ENCODE data around the gene STIM1.
"Not testable (repeated sequence)": the region's sequence is repeated elsewhere in the genome, so short reads cannot be mapped to it uniquely, and the experiment has no call there.

STIM1 gene

DNA sequence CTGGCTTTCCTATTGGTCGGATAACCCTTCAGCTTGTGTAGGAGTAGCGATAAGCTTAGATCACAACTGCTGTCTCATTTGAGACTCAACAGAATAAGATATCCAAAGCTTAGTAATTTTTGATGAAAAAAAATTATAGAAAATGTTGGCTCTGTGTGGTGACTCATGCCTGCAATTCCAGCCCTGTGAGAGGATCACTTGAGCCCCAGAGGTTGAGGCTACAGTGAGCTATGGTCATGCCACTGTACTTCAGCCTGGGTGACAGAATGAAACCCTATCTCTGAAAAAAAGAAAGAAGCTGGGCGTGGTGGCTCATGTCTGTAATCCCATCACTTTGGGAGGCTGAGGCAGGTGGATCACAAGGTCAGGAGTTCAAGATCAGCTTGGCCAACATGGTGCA, 183.5 kb downstream of the STIM1 start:
- DNase-seq = no peak

DNA sequence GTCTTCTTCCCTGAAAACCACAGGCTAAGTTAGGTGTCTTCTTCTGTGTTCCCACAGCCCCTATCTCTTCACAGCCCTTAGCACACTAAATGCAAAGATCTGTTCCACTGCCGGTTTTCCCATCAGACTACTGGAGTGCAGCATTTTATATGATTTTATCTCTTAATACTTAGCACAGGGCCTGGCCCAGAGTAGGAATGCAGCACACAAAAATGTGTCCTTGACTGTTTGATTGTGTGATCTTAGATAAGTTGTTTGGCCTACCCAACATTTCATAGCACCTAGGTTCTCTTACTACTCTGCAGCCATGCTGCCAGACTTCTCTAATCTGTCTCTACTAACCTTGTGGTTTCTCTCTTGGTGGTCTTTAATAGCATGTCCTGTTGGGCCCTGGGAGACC, 185.0 kb downstream of the STIM1 start:
- DNase-seq = no peak

DNA sequence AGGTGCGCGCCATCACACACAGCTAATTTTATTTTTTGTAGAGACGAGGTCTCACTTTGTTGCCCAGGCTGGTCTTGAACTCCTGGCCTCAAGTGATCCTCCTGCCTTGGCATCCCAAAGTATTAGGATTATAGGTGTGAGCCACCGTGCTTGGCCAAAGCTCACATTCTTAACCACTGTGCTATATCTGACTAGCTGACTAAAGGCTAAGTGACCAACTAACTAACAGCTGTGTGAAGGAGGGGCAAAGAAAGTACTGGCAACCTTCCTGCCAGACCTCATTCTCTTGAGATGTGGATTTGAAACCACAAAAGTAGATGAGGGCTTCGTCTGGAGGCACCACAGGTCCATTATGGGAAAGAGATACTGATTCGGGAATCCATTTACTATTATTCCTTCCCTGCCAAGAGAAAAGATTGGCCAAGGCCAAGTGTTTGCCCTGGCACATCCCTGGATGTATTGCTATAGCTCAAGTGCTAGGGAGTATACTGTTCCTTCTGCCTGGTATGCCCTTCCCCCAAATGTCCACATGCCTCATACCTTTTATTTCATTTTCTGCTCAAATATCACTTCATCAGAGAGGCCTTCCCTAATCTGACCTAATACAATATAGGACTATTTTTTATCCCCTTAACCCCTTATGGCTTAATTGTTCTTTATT, 186.4 kb downstream of the STIM1 start:
- DNase-seq = no peak

DNA sequence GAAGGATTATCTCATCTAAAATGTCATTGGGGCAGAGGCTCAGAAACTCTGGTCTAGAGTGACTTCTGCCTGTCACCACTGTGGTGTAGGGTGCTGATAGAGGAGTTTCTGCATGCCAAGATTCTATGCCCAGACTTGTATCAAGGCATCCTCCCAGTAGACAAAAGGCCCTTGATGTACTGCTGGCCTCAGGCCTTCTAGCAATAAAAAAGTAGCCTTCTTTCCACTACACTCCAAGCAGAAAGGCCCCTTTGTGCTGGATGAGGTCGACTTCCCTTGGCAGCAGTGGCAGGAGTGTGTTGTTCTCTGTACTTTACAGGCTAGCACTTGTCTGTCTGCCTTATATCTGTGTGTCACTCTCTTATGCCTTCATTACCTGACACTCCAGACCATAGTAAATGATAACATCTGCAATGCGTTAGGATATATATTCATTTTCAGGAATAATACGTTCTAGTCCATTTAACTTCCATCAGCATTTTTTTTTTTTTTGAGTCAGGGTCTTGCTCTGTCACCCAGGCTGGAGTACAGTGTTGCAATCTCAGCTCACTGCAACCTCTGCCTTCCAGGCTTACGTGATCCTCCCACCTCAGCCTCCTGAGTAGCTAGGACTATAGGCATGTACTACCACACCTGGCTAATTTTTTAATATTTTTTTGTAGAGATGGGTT, 189.6 kb downstream of the STIM1 start:
- DNase-seq = no peak

DNA sequence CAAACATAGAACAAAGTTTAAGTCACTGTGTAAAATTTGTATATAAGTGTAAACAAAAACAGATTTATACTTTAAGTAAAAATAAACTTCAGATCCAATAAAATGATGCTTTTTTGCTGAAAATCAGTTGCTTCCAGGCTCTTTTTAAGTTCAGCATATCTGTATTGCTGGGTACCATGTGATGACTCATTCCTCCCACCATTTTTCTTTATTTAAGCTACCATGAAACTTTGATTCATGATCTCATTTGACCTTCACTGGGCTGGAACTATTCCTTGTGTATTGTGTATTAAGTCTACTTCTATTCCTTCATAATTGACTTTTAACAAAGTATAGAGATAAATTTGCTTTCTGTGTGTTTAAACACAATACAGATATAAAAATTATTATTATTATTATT, 192.9 kb downstream of the STIM1 start:
- no peak for DNase-seq

DNA sequence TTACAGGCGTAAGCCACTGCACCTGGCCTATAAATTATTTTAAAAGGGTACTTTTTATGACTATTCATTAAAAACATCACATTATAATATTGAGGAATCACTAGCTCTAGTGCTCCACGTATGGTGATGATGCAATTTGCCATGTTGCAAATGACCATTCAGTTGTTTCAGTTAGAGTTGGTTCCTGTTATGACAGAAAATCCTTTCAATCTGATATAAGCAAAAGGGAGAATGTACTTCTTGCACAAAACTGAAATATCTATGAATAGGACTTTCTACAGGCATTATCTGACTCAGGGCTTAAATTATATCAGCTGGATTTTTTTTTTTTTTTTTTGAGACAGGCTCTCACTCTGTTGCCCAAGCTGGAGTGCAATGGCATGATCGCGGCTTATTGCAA, 193.5 kb downstream of the STIM1 start:
- no peak for DNase-seq

DNA sequence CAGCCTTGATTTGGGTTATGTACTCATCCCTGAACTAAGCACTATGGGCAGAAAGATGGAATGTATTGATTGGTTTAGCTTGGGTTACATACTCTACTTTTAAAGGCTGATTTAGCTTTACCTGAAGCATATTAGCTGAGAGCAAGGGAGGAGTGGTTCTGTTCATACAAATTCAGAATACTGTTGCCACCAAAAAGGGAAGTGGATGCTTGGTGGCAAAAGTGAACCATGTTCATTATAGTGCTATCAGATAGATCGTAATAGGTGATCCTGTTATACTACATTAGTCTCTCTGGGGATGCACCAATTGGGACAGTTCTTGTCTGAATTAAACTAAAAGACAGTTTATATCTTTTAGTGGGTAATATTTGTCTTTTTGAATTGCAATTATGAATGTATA, 194.7 kb downstream of the STIM1 start:
- DNase-seq = no peak

DNA sequence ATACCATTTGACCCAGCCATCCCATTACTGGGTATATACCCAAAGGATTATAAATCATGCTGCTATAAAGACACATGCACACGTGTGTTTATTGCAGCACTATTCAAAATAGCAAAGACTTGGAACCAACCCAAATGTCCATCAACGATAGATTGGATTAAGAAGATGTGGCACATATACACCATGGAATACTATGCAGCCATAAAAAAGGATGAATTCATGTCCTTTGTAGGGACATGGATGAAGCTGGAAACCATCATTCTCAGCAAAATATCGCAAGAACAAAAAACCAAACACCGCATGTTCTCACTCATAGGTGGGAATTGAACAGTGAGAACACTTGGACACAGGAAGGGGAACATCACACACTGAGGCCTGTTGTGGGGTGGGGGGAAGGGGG, 197.7 kb downstream of the STIM1 start:
- not testable (repeated sequence) for DNase-seq

DNA sequence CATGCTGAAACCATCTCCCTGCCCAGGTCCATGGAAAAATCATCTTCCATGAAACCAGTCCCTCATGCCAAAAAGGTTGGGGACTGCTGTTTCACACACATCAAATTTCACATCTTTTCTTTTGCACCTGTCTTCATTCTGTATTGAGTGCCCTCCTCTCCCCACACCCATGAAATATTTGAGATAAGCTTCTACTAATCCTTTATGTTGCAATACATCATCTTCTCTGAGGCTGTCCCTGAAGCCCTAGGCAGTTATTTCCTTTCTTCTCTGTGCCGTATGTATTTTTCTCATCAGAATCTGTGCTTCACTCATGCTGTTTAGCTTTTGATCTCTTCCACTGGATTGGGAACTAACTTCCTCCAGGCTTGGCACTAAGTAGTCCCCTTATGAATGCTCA, 199.2 kb downstream of the STIM1 start:
- no peak for DNase-seq

DNA sequence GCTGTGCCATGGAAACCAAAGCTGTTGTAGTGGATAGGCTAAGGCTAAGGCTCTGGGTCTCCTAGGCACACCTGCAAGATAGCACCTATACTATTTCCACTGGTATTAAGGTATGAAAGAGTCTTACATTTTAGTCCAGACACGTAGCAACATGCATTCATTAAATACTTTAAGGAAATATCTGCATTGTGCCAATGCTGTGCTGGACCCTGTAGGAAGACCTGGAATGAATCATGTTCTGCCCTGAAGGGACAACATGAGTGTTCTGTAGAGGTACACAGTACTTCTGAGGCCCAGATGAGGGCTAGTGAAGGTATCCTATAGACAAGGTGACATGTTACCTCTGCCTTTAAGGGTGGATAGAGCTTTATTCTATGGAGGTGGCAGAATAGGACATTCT, 204.0 kb downstream of the STIM1 start:
- DNase-seq = no peak

DNA sequence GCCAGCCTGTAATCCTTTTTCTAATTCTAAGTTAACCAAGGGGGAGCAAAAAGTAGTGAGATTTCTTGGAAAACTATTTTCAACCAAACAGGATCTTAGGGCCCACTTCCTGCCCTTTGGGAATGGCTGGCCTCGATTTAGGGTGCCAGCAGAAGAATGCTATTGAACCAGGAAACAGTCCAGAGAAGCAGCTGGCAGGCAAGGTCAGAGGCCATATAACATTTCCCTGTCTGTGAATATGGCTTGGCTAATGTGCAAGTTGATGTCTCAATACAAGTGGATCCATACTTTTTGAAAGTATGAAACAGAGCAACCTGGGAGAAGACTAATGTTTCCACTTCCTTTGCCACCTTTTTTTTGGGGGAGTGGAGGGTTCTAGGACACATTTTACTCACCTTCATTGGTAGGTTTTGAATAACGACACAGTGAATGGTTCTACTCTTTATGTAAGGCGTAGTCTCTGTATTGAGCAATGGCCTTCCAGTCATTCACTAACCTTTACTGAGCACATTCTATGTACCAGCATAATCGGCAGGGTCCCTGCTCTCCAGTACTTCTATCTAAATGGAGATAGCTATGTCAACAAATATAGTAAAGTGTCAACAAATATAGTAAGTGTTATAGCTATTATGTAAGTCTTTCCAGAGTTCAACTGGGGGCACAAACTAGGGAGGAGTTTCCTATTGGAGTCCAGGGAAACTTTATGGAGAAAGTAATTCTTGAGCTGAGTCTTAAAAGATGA, 204.9 kb downstream of the STIM1 start:
- no peak for DNase-seq

DNA sequence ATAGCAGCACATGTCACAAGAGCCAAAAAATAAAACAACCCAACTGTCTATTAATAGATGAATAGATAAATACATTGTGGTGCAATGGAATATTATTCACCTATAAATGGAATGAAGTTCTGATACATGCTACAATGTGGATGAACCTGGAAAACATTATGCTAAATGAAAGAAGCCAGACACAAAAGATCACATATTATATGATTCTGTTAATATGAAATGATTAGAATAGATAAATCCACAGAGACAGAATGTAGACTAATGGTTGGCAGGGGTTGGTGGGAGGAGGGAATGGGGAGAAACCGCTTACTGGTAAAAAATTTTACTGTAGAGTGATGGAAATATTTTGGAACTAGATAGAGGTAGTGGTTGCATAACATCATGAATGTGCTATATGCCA, 206.2 kb downstream of the STIM1 start:
- no peak for DNase-seq

DNA sequence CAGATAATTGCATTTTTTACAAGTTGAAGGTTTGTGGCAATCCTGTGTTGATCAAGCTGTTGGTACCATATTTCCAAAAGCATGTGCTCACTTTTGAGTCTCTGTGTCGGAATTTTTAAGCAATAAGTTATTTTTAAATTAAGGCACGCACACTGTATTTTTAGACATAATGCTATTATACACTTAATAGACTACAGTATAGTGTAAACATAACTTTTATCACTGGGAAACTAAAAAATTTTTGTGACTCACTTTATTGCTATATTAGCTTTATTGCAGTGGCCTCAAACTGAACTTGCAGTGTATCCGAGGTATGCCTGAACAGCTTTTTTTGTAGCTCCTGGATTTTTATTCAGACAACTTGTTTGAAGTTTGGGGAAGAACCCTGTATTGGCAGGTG, 207.9 kb downstream of the STIM1 start:
- no peak for DNase-seq

DNA sequence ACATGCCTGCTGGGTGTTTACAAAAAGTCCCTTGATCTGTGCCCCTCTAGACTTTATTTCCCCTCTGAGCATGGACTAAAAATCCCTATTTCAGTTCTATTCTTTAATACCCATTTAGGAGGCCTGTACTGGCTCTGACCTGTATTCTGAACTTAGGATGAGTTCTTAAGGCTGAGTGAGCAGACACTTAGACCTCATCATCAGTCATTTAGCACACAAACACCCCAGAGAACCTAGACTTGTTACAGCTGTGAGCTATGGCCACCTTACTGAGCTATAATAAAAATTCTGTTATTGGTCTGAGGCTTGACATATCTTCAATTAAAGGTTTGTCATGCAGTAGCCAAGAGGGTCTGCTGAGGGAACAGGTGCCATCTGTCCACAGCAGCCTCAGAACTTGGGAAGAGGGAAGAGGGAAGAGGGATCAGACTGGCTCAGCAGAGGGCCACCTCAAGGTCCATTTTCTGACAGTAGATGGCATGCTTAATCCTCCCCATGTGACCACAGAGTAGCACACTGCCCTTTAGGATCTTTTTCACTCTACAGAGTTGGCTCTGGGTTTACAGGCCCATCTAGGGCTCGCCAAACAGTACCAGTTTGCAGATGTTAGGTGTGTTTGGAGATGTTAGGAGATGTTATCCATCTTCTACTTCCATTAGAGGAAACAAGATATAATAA, 209.0 kb downstream of the STIM1 start:
- no peak for DNase-seq

DNA sequence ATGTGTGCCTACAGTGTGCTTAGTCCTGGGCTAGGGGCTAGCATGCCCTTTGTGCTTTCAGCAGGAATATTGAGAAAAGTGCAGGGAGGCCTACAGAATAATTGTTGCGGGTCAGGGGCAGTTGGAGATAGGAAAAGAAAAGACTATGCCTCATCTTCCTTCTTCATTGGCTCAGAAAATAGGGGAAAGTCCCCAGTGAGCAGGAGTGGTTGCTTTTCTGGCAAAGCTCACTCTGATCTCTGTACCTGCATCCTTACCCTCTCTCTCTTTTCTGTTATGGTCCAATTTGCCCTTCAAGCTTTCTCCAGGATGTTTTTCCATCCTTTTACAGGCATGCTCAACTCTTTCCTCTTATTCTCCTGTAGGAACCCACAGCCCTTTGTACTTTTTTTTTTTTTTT, 209.6 kb downstream of the STIM1 start:
- DNase-seq = no peak

DNA sequence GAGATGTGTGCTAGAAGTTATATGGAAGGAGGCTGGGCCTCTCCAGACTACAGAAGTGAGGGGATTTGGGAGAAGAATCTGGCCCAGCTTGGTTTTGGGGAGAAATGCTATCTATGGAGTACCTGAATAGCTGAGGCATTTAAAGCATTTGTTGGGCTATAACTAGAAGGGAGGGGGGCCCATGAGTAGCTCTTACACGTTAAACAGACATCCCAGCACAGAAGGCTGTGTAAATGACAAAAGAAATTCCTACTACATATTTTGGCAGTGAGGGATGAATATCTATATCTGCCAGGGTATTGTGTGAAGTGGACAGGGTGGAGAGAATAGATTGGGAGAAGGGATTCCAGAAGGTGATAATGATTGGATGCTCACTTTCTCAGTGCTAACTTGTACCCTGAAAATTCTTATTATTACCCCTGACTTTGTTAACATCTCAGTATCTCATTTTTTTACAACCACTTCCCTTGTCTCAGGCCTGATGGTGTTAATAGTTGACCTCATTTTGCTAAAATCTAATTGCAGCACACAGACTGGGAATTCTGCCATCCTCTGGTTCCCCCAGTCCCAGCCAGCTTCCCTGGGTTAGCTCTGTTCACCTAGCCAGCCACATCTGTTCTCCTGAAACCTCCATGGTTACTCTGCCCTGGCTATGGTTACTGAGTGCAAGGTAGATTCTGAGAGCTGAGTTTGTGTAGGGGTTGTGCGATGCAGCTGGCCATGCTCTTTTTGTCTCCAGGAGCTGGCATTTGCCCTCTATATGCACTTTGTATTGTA, 210.3 kb downstream of the STIM1 start:
- no peak for DNase-seq

DNA sequence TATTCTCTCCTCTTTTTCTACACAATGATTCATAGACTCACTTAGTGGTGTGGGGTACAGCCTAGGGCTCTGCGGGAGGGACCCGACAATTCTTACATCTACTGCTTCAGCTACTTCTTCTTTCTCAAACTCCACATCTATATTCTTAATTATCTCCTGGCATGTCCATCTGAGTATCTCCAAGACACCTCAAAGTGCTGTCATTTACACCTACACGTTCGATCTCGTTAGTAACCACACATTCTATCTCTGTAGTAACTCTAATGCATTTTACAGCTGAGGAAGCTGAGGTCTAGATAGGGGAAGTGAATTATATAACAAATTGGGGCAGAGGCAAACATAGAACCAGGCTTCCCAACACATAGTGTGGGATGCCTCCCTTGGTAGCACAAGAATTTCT, 211.4 kb downstream of the STIM1 start:
- DNase-seq = no peak

DNA sequence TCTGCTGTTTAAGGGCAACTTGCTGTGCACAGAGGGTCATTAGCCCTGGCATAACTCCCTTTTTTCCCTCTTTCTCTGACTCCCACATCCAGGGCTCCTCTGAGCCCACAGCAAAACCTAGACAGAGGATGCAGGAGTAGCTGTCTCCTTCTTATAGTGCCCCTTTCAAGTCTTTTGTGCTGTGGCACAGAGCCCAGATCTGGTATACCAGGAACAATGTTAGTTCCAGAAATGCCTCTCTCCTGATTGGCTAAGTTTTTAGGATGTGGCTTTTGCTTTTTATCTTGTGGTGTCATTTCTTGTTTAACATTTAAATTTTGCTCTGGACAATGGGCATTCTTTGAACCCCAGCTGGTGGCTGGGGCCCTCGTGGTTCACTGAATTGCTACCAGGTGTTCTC, 213.5 kb downstream of the STIM1 start:
- peak; percentile 20 for DNase-seq

DNA sequence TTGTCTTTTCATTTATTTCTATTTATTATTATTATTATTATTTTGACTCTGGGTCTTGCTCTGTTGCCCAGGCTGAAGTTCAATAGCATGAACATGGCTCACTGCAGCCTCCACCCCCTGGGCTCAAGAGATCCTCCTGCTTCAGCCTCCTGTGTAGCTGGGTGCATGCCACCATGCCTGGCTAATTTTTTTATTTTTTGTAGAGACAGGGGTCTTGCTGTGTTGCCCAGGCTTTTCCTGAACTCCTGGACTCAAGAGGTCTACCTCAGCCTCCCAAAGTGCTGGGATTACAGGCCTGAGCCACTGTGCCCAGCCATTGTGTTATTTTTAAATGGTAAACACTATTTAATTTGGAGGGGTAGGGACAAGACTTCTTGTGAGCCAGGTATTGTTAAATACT, 215.9 kb downstream of the STIM1 start:
- DNase-seq = no peak

DNA sequence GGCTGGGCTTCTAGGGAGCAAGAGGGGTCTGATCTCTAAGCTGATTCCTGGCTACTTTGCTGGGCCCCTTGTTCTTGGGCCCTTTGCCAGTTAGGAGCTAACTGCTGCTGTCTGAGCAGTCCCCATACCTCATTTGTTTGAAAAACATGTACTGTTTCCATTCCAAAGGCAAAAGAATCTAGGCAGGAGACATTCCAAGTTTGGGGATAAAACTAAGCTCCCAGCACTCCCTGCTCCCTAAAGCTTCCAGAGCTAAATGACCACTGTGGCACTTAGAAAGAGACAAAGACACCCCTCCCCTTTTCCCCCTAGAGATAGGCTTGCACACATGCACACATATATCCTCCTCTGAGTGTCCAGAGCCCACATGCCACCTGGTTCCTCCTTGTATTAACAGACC, 216.4 kb downstream of the STIM1 start:
- no peak for DNase-seq

DNA sequence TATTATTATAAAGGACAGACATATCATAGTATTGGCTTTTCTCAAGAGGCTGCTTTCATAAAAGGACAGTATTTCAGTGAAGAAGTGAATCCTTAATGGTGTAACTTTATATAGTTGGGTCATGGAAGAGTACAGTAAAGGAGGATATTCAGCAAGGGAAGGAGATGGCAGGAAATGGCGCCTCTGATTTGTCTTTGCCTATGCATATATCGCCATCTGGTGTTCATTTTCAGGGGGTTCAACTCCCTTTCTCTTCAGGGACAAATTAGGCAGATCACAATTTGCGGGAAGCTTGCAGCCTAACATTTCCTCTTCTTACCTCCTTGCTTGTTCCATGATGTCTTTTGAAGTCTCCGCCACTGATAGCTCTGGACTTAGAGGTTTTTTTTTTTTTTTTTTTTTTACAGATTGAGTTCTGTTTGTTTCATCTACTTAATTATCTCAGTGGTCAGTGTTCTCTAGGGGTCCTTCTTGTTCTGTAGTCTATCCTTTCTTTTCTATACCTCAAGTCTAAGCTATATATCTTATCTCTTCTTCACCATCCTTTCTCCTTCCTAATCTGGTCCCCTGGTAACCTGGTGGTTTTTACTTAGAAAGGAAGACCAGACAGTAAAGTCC, 217.3 kb downstream of the STIM1 start:
- peak; percentile 82 for DNase-seq

DNA sequence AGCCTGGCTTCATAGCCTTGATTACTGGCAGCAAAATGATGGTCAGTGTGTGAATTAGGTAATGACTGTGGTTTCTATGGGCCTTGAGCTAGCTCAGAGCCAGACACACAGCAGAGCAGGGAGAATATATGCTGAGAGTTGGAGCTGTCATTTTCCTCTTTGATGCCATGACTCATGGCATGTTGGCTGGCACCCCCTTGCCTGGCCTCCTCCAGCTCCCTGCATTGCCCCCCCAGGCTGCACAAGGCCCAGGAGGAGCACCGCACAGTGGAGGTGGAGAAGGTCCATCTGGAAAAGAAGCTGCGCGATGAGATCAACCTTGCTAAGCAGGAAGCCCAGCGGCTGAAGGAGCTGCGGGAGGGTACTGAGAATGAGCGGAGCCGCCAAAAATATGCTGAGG, 218.8 kb downstream of the STIM1 start:
- no peak for DNase-seq

DNA sequence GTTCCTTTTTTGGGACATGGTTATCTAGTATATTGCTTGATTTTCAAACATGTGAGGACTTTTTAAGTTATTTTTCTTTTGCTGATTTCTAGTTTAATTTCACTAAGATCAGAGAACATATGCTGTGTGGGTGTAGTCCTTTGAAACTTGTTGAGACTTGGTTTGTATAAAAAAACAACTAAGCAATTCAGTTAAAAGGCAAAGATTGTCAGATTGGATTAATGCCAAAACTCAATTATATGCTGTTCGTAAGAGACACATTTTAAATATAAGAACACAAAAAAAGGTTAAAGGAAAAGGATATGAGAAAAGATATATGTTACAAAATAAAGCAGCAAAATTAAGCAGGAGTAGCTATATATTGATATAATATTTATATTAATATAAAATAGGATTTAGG, 221.3 kb downstream of the STIM1 start:
- no peak for DNase-seq
